Measurements from ENCODE around the gene ARID1B.

Gene ARID1B

DNA sequence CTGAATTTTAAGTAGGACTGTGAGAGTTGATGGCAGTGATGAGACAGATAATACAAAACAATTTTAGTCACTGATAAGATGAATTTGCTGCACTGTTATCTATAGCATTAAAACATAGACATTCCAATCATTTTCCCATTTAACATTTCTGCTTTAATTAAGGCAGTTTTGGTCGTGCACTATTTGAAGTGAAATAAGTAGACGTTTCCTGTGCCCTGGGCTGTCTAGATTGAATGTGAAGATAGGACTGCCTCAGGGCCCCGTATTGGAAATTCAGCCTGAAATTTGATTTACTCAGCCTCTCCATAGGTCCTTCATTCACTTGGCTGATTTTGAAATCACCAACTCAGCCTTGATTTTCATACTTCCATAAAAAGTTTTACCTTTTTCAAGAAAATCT lies 48.3 kb downstream of the ARID1B start:
- no peak for DNase-seq (ENCODE audit: low read depth in 2 of 2)

DNA sequence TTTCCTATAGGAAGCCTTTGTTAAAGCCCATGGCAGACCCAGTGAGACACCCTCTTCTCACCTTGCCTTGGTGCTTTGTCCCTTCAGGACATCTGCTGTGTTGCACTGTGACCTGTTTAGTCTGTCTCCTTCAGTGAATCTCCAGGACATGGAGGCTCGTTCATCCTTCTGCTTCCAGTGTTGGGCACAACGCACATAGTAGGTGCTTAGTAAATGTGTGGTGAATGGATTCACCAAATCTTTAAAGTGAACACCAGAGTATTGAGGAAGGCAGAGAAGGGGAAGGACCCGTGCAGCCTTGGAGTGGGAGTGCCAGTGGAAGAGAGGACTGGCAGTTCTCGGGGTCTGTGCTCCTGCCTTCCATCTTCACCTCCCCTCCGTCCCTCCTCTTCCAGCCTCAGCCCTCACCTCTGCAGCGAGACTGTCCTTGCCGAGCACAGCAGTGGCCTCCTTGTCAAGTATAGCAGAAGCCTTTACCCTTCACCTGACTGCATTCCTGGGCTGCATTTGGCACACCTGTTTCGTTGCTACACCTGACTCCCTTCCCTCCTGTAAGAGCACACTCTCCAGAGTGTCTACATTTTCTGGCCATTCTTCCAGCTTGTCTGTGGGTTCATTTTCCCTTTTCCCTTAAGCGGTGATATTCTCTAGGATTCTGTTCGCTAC lies 49.2 kb downstream of the ARID1B start:
- no peak for DNase-seq (ENCODE audit: low read depth in 2 of 2)

DNA sequence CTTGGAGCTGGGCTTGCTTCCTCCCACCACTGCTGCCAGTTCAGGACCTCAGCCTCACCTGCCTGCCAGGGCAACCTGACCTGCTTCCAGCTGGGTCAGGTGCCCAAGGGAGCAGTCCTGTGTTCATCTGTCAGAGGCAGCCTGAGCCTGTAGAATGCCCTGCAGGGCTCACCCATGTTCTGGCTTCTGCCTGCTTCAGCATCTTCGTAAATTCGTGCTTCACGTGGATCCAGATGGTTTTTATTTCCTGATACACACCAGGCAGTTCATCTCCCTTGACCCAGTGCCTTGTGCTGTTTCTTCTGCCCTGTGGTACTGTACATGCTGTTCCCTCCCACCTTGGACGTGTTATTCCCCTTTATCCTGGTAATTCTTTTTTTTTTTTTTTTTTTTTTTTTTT lies 50.2 kb downstream of the ARID1B start:
- no peak for DNase-seq (ENCODE audit: low read depth in 2 of 2)

DNA sequence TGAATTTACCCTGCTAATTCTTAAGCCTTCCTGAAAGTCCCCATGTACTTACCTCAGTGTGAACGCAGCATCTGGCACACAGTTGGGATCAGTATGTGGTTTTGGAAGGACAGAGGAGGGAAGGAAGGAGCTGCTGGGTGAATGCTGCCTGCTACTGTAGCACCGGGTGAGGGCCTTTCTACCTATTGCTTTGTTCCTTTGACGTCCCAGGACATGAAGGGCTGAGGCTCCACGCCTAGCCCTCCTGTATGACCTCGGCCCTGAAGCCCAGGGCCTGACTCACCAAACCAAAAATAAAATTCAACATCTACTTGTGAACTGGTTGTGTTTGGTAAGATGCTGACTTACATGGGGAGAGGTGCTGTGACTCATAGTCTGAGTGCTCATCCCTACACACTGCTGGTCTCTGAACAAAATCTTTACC lies 51.1 kb downstream of the ARID1B start:
- no peak for DNase-seq (ENCODE audit: low read depth in 2 of 2)

DNA sequence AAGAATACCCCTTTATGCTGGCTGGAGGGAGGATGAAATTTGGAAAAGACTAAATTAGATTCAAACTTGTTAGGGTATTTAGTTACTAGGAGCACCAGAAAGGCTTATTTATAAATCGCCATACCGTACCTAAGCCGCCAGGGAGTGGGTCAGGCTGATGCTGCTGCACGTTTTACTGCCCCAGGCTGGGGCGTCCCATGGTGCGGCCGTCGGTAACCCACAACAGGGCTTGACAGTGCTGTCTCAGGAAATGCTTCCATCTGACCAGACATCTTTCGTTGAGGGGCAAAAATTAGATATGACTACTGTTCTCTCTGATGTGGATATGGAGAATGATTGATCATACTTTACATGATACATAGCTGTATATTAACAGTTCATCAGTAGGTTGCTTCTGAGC lies 52.9 kb downstream of the ARID1B start:
- DNase-seq (ENCODE audit: low read depth in 2 of 2) = no peak

DNA sequence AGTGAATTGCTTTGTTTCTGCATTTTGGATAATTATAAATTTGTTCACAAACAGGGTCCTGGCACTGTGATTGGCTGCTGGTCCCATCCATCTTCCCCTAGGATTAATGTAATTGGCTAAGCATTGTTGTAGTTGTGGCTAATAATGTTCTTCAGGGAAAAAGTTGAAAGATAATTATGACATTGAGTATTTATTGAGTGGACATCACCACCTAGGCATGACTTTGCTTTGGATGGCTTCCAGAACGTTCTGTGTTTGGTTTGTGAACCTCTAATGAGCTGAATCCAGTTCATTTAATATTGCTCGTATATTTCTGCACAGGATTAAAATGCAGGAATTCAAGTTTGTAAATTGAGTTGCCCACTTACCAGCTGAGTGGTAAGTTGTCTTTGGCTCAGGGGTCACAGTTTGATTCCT lies 55.1 kb downstream of the ARID1B start:
- DNase-seq (ENCODE audit: low read depth in 2 of 2) = no peak

DNA sequence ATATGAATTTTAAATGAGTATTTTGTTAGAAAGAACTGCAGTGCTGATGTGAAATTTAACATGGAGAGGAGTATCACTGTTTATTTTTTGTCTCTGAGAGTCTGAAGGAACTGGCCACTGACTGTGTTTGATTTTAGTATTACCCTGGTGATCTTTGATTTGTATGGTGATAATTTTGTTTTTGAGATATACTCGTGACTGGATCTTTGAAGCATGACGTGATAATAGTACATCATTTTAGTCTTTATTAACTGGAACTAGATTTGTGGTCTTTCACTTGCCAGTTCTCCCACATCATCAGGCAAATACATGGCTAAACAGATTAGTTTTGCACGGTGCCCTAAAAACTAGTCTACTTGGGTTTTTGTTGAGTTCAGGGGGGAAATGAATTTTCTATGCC lies 55.5 kb downstream of the ARID1B start:
- no peak for DNase-seq (ENCODE audit: low read depth in 2 of 2)

DNA sequence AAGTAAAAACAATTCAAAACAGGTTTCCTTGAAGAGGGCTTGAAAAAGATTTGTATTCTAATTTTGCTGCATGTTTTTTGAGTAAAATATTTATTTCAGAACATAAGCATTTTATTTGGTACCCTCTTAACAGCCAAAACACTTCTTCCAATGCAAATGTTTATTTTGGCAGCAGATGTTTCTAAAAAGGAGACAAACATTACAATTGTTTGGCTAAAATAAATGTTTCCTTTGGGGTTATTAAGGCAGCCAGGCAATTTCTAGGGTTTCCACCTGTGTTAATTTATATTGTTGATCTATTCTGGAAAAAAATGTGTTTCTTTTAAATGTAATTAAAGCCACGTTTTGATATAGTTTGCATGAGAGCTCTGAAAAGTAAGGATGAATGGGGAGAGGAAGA lies 56.6 kb downstream of the ARID1B start:
- DNase-seq (ENCODE audit: low read depth in 2 of 2) = no peak

DNA sequence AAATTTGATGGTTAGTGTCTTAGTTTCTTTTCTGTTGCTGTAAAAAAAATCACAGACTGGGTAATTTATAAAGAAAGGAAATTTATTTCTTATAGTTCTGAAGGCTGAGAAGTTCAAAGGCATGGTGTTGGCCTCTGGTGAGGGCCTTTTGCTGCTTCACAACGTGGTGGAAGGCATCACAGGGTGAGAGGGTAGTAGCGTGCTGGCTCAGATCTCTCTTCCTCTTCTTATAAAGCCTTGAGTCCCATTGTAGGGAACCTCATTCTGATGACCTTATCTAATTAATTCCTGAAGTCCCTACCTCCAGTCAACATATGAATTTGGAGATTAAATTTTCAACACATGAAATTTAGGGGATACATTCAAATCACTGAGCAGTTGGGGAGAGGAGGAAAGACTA lies 62.0 kb downstream of the ARID1B start:
- DNase-seq (ENCODE audit: low read depth in 2 of 2) = no peak

DNA sequence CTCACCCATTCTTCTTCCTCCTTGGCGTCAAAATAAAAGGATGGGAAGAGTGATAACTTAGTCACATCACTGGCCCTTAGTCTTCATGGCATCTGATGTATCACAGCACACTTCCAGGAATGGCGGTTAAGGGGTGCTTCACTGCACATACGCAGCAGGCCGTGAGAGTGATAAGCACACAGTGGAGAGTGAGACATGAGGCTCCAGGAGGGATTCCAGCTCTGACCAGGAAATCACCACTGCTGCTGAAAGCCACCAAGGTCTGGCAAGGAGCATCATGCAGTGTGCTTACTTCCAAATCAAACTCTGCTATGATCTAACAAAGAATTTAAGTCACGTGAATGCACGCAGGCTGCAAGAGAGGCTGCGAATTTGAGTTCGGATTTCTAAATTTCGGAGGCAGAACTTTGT lies 62.4 kb downstream of the ARID1B start:
- no peak for DNase-seq (ENCODE audit: low read depth in 2 of 2)

DNA sequence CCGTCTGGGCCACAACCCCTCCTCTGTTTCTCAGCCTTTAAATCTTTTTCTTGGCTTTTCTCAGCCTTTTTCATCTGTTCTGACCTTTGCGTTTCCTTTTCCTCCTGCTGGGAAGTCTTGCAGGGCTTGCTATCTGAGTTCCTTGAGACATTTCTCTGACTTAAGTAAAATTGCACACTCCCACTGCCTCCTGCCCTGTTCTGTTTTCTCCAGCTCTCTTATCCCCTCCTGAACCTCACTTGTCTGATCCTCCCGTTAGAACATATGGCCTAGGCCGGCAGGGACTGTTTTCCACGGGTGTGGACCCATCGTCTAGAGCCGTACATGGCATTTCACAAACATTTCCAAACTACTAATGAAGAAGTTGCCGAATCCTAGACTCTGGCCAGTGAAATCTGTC lies 63.0 kb downstream of the ARID1B start:
- no peak for DNase-seq (ENCODE audit: low read depth in 2 of 2)

DNA sequence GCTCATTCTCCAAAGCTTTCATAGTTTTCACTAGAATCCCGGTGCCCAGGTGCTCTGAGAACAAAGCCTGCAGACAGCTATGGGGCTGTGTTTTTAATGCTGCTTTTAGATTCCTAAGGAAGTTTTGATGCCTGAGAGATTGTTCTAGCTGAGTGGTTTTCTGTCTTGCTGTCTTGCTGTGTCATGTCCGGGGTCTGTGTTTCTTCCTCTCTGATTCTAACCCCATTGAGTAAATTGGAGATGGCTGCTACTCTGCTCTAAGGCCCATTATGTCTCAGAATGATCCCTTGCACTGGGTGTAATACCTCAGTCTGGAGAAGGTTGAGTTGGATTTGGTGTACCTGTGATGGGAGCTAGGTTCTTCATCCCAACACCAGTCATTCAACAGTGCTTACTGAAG lies 63.4 kb downstream of the ARID1B start:
- DNase-seq (ENCODE audit: low read depth in 2 of 2) = no peak

DNA sequence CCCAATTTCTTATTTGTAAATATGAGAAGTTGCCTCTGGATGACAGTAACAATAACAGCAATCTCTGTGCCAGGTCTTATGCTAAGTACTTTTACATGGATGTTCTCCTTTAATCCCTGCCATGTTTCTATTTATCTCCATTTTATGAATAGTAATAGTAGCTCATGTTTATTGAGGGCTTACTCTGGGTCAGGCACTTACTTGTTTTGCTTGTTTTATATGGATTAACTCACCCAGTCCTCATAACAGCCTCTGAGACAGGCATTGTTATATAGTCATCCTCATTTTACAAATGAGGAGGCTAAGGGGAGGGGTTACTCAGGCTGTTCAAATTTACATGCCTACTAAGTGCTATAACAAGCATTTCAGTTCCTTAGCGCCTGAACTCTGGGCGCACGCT lies 64.3 kb downstream of the ARID1B start:
- no peak for DNase-seq (ENCODE audit: low read depth in 2 of 2)

DNA sequence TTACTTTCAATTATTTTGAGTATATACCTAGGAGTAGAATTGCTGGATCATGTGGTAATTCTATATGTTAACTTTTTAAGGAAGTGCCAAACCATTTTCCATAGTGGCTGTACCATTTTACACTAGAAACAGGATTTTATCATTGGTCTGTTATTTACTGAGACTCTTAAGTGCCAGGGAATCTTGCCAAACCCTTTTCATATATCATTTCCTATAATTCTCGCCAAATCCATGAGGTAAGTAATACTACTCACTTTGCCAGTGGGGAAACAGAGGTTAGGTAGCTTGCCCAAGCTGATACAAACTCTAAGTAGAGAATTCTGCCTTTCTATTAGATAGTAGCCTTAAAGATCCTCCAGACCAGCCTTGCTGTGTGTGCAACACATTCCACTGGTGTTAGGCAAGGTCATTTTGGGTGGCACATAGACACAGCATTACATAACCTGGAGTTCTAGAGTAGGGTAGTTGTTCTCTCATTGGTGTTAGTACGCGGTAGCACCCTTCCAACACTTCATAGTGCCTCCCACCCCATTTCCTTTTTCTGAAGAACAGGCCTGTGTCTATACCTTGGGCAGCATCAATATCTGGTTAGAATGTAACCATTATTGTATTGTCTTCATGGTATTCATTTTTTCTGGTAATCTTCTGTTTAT lies 65.5 kb downstream of the ARID1B start:
- DNase-seq (ENCODE audit: low read depth in 2 of 2) = no peak

DNA sequence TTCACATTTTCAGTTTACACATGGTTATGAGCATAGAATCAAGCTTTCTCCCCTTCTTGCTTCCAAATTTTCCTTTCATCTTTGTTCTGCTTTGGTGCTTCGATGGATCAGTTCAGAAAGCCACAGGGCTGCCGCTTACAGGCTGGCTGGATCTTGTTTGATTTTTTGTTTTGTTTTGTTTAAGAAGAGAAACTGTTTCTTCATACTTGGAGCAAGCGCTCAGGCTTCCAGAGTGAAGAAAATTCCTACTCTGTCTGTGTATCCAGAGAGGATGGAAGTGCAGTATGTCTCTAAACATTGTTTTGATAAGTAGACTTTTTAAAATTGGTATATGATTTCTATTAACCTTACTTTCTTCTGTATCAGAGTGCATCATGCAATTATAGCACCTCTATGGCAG lies 66.9 kb downstream of the ARID1B start:
- DNase-seq (ENCODE audit: low read depth in 2 of 2) = no peak

DNA sequence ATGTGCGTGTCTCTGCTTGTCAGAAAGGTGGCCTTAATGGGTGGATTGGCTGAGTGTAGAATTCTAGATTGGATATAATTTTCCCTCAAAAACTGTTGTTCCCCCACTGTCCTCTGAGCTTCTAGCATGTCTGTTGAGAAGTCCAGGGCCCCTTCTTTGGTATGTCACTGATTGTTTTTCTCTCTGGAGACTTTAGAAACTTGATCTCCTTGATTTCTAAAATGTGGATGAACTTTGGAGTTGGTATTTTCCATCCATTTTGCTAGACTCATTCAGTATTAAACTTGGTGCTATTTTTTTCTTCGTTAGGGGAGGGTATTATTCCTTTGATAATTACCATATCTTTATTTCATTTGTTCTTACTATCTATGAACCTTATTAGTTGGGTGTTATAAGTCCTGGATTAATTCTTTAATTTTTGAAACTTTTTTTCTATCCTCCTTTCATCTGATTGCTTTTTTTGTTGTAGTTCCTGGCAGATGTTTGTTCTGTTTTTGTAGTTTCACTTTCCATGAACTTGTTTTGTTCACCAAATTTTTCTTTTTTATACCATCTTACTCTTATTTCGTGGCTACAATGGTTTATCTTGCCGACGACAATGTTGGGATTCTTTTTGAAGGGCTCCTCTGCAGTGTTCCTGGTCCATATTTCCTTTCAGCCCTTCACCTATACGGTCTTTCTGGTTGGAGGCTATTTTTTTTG lies 68.4 kb downstream of the ARID1B start:
- no peak for DNase-seq (ENCODE audit: low read depth in 2 of 2)

DNA sequence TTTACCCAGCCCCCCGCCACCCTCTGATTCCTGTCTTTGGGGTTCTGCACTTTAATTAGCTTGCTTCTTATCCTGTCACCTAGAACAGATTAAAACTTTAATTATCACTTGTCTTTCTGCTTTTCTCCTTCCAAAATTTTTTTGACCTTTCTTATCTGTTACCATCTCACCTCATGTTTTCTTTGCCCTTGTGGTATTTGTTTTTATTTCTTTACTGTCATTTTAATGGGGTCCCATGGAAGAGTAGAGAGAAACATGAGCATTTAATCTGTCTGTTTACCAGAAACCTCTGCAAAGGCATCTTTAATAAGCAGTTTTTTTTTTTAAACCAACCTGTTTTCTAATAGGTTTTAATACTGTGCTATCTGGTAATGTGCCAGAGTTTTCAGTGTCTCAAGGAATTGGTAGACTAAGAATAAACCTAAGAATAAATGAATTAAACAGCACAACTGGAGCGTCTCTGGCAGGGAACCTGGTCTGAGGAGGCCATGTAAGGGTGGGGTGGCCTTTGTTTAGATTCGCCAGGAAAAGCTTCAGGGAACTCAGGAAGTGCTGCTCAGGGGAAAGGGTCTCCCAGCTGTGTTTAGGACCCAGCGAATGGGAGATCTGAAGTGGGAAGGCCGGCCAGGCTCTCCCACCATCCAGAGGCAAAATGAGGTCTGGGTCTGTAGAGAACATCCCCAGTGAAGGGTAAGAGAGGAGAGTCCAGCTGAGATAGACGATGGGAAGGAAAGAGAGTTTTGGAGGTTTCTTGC lies 69.8 kb downstream of the ARID1B start:
- no peak for DNase-seq (ENCODE audit: low read depth in 2 of 2)

DNA sequence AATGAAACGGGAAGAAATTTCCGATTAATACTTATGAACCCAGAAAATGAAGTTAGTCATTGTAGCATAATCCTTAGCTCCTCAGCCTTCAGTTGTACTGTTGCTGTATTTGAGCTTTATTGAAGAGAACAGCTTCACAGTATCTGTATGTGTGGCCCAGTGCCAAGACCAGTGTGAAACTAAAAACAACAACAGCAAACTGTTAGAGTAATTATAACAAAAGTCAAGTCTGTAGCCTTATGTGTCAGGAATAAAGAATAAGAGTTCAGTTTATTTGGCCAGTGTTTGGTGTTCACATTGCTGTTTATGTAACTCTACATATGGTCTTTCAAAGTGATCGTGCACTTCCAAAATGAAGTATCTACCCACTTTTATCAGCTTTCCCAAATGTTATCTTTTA lies 70.9 kb downstream of the ARID1B start:
- no peak for DNase-seq (ENCODE audit: low read depth in 2 of 2)

DNA sequence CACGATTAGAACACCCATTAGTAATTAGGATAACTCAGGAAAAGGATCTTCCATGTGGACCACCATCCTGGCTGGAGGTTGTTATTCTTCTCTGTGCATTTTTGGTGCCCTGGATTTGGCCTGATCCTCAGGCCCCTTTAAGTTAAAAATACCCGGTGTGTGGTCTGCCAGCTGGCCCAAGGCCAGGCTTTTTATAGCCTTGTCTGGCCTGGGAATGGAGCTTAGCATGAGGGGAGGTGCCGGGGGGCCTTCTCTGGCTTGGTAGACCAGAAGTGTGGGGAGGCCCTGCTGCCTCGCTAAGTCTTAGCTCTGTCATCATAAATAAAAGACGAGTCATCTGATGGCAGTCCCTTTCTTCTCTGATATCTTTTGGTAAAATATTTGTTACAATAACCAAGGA lies 71.4 kb downstream of the ARID1B start:
- DNase-seq (ENCODE audit: low read depth in 2 of 2) = no peak

DNA sequence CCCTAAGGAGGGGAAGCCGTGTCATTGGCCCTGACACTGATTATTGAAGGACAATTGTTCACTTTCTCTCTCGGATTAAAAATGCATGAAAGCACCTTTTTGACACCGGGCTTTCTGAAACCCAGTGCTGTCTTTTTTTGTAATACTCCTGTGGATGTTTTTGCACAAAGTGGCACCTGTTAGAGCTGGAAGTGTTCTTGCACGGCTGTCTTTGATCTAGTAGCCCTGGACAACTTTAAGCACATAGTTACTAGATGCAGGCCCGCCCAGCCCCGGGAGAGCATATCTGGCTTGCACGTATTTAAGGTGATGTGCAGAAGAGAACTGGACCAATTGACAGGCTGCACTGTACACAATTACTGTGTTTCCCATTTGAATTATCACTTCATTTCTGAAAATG lies 72.6 kb downstream of the ARID1B start:
- DNase-seq (ENCODE audit: low read depth in 2 of 2) = no peak

DNA sequence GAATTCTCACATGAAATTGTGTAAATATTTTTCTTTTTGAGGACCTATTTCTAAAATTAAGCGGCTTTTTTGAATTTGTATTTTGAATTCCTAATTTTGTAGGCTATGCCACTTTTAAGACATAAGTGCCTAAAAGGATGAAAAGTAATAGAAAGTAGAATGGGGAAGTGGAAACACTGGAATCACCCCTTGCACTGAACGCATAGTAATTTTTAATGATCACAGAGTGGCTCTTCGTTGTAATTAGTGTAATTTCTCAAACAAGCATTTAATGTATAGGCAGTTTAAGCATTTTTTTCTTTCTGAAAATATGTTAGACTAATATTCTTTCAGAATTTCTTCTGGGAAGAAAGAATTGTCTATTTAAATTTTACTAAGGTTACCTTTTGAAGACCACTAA lies 73.2 kb downstream of the ARID1B start:
- DNase-seq (ENCODE audit: low read depth in 2 of 2) = no peak

DNA sequence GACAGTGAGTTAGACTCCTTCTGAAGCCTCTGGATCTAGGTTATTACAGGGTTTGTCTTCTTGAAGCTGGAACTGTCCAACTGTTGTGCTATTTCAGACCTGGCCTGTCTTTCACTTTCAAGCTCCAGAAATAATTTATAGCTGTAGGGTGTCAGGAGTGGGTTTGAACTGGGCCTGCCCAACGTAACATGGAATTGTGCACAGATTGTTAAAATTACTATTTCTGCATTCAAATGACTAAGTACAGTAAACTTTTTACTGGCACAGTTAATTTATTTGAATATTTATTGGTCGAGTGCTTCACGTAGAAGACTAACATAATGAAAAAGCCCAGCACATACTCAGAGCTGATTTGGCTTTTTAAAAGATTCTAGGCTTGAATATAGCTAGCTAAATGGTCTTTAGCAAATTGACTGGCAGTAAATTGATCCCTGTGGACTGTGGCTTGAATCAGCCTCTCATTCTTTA lies 74.3 kb downstream of the ARID1B start:
- DNase-seq (ENCODE audit: low read depth in 2 of 2) = no peak
